Stimulated activated CD8-positive, alpha-beta memory T cell treated with anti-CD3 and anti-CD28 coated beads, Interleukin-7, amount 100 ng/mL, for 48 hours (primary cell): ENCODE measurements around the gene PARK7.

Experiments used
- DNase-seq, 2 donors: peaks; one replicate each; pipeline ENCODE4 v3.0.0-alpha.2; 2020; ENCODE audit warnings: low read depth in 1 of 2; ENCODE audit errors: extremely low read depth in 1 of 2

The PARK7 gene

GRCh38 chr1:8021676-8022266 is 60.3 kb downstream of the PARK7 start:
- no peak for DNase-seq

DNA sequence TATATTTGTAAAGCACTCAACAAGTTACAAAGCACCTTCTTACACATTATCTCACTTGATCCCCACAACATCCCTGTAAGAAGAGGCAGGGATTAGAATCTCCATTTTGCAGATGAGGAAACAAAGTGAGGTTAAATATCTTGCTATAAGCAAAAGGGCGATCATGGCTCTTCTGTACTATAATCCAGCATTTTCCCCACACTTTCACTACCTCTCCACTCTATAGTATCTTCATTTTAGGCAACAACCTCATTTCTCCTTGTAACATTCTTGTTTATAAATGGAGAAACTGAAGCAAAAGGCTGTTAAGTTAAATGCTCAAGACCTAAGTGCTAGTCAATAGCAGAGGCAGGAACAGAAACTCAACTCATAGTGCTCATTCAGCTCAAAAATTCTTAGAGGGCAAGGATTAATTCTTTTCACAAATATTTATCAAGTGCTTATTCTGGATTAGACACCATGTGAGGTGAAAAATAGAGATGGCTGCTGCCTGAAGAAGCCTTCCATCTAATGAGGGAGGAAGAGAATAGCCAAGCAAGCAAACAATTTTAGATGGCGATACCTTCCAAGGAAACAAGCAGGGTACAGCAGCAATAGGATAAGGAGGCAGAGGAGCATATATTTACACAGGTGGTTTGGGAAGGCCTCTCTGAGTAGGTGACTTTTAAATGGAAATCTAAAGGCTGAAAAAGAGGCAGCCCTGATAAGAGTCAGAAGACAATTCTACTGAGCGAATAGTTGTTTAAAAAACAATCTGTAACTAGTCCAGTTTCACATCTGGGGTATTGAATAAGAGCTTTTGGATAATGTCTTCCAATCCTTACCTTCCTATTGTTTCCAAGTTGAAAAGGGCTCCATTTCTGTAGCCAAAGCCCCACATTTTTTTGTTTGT is 61.1 kb downstream of the PARK7 start:
- no peak for DNase-seq

GRCh38 chr1:8023287-8023994 is 61.9 kb downstream of the PARK7 start:
- no peak for DNase-seq

DNA sequence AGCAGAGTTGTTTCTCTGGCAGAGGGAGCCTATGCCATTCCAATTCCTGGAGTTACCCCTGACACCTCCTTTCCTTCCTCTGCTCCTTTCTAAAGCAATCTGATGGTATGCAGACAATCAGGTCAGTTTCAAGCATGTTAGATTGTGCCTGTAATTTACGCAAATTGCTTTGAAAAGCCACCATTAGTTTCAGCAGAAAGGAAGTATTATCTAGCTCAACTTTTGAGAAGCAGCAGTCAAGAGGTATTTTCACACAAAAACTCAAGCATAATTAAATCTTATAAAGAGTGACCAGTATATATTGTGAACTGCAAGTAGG is 62.4 kb downstream of the PARK7 start:
- DNase-seq: no peak

DNA sequence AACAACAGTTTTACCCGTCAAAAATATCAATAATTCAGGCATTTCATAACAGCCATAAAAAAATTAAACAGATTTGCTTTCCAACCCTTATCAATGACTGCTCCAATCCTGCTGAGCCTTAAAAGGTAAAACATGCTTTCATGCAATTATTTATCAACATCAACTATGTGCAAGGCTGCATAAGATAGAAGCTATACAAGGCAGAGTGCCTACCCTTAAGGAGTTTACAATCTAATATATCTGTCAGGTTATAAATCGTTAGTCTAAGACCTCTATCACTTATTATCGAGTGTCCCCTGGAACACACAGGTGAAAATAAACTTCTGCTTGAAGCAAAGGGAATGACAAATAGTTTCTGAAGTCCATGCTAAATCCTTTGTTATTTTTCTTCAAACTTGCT is 62.8 kb downstream of the PARK7 start:
- DNase-seq: no peak

- no peak for DNase-seq
These were observed 63.7 kb downstream of the PARK7 start for GRCh38 chr1:8025061-8025670.

DNA sequence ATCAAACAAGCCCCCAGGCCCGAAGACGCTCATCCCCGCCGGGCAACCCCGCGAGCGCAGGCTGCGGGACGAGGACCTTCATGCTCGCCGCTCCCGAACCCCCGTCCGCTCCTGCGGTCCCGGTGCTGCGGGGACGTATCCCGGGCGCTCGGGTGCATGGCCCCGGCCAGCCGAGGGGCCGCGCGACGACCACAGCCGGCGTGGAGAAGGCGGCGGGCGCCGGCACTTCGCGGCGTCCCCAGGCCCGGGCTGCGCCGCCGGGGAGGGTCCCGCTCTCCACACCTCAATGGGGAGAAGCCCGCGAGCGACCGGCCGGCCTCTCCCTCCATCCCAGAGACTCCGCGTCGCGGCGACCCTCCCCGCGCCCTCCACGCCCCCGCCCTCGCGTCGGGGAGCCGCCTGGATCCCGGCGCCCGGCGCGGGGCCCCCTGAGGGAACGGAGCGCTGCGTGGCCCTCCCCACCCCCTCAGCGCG is 64.2 kb downstream of the PARK7 start:
- no peak for DNase-seq

GRCh38 chr1:8026153-8026975 is 64.9 kb downstream of the PARK7 start, which contains the start of gene ERRFI1:
TSS of gene ERRFI1 (minus strand) at chr1:8026309. CDS start at chr1:8015619, 10,690 bp downstream.
- peak; percentile 72 to 78 for DNase-seq

GRCh38 chr1:8026976-8027747 is 65.7 kb downstream of the PARK7 start:
- no peak for DNase-seq

- no peak for DNase-seq
These were observed 66.4 kb downstream of the PARK7 start for GRCh38 chr1:8027748-8028570.

DNA sequence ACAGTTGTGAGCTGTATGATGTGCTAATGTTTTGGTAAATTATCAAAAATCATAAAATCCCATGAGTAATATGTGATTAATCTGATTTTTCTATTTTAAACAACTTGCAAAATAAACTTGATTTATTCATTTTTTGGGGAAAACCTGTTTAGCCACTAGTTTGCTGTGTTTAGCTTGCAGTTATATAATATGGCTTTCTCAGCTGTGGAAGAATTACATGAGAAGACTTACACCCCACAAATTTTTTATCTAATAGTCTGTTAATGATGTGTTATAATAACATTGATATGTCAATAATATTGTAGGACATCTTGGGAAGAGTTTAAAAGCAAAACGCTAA is 67.0 kb downstream of the PARK7 start:
- DNase-seq: no peak

DNA sequence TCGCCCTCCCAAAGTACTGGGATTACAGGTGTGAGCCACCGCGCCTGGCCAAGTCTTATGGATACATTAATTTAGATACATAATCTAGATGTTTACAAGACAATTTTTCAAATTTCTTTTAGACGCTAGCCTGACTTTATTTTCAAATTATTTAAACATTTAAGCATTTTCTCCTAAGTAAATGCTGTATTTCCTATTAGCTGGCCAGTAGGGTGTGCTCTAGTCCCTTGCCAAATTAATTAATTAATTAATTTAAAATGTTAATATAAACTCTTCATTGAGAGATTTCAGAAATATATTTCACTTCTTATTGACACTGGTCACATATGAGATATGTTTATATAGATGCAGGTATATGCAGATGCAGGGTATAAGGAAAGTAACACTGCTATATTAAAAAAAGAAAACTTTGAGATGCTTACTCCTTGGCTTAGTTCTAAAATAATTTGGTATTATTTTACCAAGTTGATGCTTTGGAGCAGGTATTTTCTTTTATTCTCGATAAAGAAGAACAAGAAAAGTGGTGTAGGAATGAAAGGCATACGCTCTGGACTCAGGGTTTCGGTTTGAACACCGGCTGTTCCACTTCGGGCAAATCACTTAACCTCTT is 69.8 kb downstream of the PARK7 start:
- DNase-seq: no peak

DNA sequence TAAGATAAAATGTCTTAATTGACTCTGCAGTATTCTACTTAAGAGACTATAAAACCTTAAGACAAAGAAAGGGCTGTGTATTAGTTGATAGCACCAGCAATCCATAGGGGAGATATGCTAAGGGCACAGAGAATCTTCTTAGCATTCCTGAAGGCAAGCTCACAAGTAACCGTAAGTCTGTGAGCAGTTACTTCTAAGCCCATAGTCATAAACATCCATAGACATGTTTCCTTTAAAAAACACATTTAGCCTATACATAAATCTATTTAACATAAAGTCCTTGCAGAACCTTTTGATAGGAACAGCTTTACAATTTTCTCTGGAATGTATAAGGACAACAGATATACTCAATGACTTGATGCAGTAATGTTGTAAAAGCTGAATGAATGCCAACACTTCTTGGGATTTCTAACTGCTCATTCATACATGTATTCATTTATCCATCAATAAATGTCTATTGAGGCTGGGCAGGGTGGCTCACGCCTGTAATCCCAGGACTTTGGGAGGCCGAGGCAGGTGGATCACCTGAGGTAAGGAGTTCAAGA is 70.9 kb downstream of the PARK7 start:
- DNase-seq: no peak

DNA sequence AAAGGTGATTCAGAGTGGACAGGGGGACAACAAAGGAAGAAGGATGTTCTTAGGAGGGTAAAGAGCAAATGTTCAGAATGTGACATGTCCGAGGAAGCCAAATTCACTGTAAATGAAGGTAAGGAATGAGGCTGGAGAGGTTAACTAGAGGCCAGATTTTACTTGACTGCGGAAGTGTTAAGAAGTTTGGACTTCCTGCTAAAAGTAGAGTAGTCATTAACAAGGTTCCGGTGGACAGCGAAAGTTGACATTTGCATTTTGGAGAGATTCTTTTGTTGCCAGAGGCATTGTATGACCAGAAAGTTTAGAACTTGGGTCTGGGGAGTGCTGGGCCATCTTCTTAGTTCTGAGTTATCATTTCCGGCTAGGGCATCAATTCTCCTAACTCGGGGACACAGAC is 71.8 kb downstream of the PARK7 start:
- no peak for DNase-seq
